ENCODE results near the gene DGKB. TPM values are rescaled to one million over a fixed set of nuclear protein-coding genes. Genes with fewer than 3 reads are reported as not detected.

DGKB gene
- polyA plus RNA-seq, 3 donors, result 2.3 to 3.3 (median 2.6) TPM

- DNase-seq, result no peak
These were observed 517.5 kb downstream of the DGKB start for GRCh38 chr7:14385074-14385473.

DNA sequence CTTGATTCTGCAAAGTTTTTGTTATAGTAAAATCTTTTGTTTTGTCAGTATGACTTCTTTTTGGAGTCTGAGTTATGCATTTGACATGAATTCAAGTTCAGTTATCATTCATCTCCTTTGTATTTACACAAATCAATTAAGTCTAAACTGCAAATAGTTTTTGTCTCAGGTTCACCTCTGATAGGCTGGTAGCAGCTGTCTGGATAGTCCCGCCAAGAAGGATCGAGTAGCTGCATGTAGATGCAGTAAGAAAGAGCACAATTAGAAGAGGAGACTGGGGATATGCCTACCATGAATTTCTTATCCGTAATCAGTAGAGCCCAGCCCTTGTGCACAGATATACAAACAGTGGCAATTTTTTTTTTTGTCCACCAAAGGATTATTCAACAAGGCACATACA, 520.6 kb downstream of the DGKB start:
- DNase-seq, result no peak

DNA sequence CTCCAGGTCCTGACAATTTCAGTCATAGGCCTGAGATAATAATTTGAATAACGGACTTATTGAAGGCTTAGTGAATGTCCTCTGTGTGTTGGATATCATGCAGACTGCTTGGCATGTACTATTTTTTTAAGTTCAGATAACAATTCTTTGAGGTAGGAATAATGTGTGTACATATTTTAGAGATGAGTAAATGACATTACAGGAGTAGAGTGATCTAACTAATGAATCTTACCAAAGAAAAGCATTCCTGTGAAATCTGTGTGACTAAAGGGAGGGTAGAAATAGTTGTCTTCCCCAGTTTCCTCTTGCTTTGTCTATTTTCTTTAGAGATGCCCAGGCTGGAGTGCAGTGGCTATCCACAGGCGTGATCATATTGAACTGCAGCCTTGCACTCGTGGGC, 521.2 kb downstream of the DGKB start:
- DNase-seq, result no peak

DNA sequence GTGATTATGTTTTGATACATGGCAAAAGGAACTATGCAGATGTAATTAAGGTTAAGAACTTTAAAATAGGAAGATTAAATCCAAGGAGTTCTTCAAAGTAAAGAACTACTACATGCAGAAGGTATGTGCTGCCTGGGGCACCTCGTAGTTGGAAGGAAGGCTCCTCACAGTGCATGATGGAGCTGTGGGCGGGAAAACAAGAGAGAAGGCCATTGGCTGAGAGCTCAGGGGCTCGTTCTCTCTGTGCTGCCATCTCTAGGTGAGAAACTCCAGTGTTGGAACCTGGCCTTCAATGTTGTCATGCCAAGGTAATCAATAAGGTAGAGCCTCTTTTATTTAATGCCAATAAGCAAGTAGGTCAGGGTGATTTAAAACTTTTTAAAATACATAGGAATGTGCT, 521.7 kb downstream of the DGKB start:
- DNase-seq, result no peak

DNA sequence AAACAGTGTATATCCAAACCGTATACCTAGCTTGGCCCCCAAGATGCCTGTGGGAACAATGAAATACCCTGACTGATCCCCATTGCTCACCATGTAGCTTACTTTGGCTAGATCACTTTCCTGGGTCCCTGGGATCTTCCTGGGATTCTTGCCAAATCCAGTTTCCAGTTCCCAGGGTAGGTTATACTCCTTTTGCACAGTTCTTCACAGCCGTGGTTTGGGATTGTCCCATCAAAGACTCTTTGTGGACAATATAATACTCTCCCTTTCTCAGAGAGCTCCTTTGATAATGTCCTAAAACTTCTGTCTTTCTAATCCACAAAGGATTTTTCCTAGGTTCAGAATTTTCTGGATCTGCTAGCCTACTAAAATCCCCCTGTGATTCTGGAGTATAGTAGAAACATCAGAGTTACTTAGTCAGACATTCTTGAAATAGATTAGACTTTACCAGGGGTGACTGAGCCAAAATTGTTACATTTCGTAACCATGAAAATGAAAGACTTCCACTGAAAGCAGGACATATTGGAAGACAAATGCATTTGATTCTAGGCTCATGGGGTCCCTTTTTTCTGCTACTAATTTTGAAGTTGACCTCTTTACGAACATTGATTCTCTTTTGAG, 524.8 kb downstream of the DGKB start:
- DNase-seq, result no peak

- DNase-seq, result no peak
These were observed 525.8 kb downstream of the DGKB start for GRCh38 chr7:14376711-14377110.

DNA sequence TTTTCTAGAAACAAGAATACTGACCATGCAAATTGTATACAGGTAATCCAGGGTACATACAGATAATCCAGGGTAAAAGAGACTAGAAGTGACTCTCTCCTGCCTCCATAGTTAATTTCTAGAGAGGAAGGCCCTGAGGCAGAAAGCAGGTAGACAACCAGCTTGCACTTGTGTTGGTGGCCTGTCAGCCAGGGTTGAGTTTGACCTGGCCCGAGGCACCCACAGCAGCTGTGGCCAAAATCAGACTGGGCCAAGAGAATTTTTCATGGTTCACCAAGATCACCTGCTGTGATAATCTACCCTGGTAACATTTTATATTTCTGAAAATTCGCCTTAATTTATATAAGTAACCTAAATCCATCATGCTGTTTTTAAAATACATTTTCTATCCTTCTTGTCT, 526.6 kb downstream of the DGKB start:
- no peak for DNase-seq

GRCh38 chr7:14374336-14374735, 528.2 kb downstream of the DGKB start:
- no peak for DNase-seq

DNA sequence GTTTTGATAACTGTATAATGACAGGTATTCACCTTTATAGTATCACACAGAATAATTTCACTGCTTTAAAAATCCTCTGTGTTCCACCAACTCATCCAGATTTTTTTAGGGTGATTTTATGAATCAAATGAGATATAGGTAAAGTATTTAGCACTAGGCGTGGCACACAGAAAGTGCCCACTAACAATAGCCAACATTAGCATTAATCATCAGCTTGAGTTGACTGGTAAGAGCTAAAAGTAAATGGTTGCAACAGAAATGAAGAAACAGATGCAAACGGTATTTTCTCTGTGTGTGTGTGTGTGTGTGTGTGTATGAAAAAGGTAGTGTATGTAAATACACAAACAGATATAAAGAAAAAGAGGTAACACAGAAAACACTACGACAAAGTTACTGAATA, 534.3 kb downstream of the DGKB start:
- no peak for DNase-seq

DNA sequence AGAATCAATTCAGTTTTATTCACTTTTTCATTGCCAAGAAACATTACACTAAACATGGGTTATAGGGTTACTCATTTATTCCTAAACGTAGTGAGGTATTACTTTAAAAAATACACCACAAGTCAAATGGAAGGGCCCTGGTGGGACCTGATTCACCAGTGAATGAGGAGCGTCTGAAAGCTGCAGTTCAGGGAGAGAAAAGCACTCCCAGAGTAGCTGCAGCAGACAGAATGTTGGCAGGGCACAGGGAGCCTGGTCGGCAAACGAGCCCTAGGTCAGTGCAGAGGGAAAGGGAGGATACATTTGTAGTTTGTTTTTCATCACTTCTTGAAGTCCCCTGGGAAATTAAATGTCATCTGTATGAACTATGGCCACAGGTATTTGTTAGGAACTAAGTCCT, 551.4 kb downstream of the DGKB start:
- peak; percentile 10 for DNase-seq

GRCh38 chr7:14341200-14341775, 561.3 kb downstream of the DGKB start:
- DNase-seq, result no peak

- no peak for DNase-seq
These were observed 562.0 kb downstream of the DGKB start for GRCh38 chr7:14340393-14341074.

GRCh38 chr7:14339861-14340260, 562.7 kb downstream of the DGKB start:
- no peak for DNase-seq

DNA sequence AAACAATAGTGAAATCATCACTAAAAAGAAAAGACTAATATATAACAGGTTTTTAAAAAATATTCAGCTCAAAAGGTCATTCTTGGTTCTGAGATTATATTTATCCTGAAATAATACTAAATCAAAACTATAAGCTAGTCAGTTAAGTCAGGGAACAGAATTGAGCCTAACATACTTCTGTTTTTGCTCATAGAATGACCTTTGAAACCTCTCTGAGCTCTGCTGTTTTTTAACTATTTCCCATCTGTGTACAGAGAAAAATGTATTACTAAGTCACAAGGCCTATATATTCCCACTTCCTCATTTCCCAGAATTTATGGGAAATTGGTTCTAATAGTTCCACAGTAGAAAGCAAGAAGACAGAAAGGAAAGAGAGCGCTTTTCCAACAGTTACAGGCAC, 566.3 kb downstream of the DGKB start:
- no peak for DNase-seq

- DNase-seq, result peak; percentile 4
These were observed 570.4 kb downstream of the DGKB start for GRCh38 chr7:14332155-14332554.

DNA sequence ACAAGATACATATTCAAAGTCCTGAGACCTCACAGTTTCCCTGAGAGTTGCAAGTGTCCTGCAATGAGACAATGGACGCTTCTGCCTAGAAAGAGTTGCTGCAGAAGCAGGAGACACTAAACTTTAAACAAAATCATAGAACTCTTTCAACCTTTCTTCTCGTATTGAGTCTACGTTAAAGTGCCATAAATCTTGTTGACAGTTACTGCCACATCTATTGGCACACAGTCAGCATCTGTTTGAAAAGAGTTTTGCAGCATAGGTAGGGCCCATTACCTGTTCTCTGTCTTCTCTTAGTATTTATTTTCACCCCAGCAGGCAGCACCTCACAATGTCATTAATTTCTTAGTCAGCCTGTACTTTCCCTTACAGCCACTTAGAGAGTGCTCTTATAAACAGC, 577.8 kb downstream of the DGKB start:
- DNase-seq, result no peak

GRCh38 chr7:14322724-14323123, 579.8 kb downstream of the DGKB start:
- DNase-seq, result no peak

- DNase-seq, result no peak
These were observed 580.6 kb downstream of the DGKB start for GRCh38 chr7:14321947-14322346.

DNA sequence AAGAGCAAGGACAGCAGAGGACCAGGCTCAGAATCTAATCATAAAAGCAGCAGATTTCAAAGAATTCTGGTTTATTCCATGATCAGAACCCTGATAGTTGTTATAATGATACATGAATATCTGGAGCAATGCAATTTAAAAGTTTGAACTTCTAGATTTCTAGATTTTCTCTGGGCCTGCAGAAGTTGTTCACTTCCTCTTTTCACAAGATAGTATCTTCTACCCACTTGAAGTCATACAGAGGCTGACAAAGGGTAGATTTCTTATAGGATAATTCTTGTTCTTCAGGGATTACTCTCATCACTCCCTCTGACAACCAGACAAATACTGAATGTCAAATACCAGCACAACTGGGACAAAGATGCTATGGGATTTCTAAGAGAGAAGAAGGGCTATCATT, 593.1 kb downstream of the DGKB start:
- no peak for DNase-seq

DNA sequence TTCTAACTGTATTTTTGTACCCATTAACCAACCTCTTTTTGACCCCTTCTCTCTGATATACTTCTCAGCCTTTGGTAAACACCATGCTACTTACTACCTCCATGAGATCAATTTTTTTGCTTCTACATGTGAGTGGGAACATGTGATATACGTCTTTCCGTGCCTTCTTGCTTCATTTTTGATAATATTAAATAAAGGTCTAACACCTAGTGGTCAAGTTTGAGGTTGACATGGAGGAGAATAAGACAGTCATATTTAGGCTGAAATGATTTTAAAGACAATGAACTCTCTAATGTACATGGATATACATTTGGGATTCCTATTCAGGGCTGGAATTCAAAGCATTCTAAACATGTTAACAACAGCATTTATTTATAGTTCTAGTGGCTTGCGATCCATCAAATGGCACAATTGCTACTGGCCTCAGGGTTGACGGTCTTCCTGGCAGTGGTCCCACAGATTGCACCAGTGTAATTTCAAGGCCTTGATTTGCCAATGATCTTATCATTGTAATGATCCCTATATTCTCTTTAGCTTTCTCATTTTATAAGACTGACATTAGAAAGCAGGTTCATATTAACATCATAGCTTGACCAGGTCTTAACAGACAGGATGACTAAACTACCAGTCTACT, 597.2 kb downstream of the DGKB start:
- no peak for DNase-seq

DNA sequence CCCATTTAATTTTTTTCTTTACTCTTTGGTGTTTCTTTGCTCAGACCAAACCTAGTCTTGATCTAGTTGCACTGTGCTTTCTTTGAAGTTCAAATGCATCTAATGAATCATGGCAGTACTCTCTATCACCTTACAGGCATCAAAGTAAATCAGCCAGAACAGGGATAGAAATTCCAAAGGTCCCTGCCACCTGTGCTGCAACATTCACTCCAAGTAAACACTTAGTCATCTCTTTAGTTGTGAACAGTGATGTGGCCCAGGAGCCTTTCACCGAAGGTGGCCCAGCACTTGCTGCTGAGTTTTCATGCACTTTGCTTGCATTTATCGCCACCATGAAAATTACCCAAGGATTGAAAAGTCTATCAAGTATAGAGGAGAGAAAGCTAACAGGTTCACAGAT, 599.0 kb downstream of the DGKB start:
- peak; percentile 21 for DNase-seq

GRCh38 chr7:14294637-14295036, 607.9 kb downstream of the DGKB start:
- DNase-seq, result no peak

- DNase-seq, result no peak
These were observed 609.1 kb downstream of the DGKB start for GRCh38 chr7:14293434-14293833.
